Measurements from ENCODE around the gene DCAF10. TPM values are rescaled to one million over a fixed set of nuclear protein-coding genes. Genes with fewer than 3 reads are reported as not detected.

DCAF10 gene
- total and polyA plus RNA-seq, 10 of the 15 experiments (the other 5 are each of a cell fraction or from before 2014, with no cell fraction given), result 3.9 to 21.7 (median 9.8) TPM

DNA sequence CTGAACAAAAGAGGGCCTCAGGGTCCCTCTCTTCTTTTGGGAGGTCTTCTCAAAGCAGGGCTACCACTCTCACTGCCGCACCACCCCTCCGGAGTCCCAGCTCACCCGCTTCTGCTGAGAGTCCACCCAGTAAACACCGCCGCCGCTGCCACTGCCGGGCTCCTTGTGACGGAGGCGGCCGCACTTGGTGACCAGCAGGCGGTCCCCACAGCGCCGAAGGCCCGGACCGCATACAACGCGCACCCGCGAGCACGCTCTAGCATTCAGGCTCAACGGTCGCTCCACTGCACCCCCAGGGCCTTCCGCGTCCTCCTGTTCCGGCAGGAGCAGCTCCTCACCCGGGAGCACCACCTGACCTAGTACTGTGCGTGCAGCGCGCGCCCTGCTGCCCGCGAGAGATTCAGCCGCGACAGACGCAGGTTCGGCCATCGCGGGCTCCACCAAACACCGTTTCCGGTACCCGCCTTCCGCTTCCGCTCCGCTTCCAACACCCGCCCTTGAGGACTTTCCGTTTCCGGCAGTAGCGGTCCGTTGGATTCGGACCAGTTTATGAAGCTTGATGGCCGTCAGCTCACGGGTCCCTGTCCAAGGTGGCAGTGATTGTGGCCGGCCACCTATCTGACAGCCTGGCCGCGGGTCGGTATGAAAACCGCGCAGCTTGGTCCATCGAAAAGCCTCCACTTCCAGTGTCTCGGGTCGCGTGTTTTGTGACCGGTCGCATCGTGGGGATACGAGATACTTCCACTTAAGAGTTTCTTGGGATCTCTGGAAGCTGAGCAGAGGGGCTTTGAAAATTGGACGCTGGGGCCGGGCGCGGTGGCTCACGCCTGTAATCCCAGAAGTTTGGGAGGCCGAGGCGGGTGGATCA is 15.7 kb upstream of the DCAF10 start, which contains the start of gene EXOSC3 (continued):
- TF ChIP-seq, protein P1, sequence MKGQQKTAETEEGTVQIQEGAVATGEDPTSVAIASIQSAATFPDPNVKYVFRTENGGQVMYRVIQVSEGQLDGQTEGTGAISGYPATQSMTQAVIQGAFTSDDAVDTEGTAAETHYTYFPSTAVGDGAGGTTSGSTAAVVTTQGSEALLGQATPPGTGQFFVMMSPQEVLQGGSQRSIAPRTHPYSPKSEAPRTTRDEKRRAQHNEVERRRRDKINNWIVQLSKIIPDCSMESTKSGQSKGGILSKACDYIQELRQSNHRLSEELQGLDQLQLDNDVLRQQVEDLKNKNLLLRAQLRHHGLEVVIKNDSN (IDR thresholded peaks at IDR 0.05; ENCODE audit: borderline replicate concordance, extremely low read length, insufficient read depth, low read depth, low read length), result peak; percentile 51
- TF ChIP-seq NBN (IDR thresholded peaks at IDR 0.05) (peak; percentile 72; the same call in 1 of the 2 replicates), ZNF384 (IDR thresholded peaks at IDR 0.05; ENCODE audit: borderline replicate concordance, low read depth, low read length) (no peak), IKZF2 (IDR thresholded peaks at IDR 0.05) (no peak; a peak in 1 of 4 replicates), TARDBP (IDR thresholded peaks at IDR 0.05; ENCODE audit: borderline replicate concordance) (0 out of 2 replicates have a peak, but pooled peaks have one; percentile 52), MXI1 (IDR thresholded peaks at IDR 0.05; ENCODE audit: low read depth, low read length) (peak; percentile 84), BACH1 (IDR thresholded peaks at IDR 0.05; ENCODE audit: borderline replicate concordance) (0 out of 2 replicates have a peak, but pooled peaks have one; percentile 38), SP1 (IDR thresholded peaks at IDR 0.05; ENCODE audit: low read depth, low read length) (no peak), SIX5 (IDR thresholded peaks at IDR 0.05; ENCODE audit: low read depth, low read length, severe bottlenecking) (peak; percentile 31), TAF1 (IDR thresholded peaks at IDR 0.05; ENCODE audit: borderline replicate concordance, low read depth, low read length) (peak; percentile 93; the same call in 1 of the 2 replicates), POLR2AphosphoS5 (IDR thresholded peaks at IDR 0.05; ENCODE audit: low read length) (peak; percentile 96), GATAD2B (conservative IDR thresholded peaks at IDR 0.05; ENCODE audit: low read depth) (peak; percentile 59; the same call in 1 of the 2 replicates), CBFB (IDR thresholded peaks at IDR 0.05; ENCODE audit: low read depth) (peak; percentile 78), HCFC1 (IDR thresholded peaks at IDR 0.05; ENCODE audit: low read length) (peak; percentile 66), CBX3 (IDR thresholded peaks at IDR 0.05; ENCODE audit: borderline replicate concordance, low read depth) (no peak), ZNF207 (IDR thresholded peaks at IDR 0.05; ENCODE audit: borderline replicate concordance) (peak; percentile 75), NR2F1 (conservative IDR thresholded peaks at IDR 0.05) (peak; percentile 47; the same call in 1 of the 2 replicates)
- TF ChIP-seq, protein P2, sequence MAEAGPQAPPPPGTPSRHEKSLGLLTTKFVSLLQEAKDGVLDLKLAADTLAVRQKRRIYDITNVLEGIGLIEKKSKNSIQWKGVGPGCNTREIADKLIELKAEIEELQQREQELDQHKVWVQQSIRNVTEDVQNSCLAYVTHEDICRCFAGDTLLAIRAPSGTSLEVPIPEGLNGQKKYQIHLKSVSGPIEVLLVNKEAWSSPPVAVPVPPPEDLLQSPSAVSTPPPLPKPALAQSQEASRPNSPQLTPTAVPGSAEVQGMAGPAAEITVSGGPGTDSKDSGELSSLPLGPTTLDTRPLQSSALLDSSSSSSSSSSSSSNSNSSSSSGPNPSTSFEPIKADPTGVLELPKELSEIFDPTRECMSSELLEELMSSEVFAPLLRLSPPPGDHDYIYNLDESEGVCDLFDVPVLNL (IDR thresholded peaks at IDR 0.05; ENCODE audit: low read depth, low read length), result peak; percentile 72
- TF ChIP-seq, protein P3, sequence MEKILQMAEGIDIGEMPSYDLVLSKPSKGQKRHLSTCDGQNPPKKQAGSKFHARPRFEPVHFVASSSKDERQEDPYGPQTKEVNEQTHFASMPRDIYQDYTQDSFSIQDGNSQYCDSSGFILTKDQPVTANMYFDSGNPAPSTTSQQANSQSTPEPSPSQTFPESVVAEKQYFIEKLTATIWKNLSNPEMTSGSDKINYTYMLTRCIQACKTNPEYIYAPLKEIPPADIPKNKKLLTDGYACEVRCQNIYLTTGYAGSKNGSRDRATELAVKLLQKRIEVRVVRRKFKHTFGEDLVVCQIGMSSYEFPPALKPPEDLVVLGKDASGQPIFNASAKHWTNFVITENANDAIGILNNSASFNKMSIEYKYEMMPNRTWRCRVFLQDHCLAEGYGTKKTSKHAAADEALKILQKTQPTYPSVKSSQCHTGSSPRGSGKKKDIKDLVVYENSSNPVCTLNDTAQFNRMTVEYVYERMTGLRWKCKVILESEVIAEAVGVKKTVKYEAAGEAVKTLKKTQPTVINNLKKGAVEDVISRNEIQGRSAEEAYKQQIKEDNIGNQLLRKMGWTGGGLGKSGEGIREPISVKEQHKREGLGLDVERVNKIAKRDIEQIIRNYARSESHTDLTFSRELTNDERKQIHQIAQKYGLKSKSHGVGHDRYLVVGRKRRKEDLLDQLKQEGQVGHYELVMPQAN (conservative IDR thresholded peaks at IDR 0.05), result peak; percentile 84
- TF ChIP-seq, protein P4, sequence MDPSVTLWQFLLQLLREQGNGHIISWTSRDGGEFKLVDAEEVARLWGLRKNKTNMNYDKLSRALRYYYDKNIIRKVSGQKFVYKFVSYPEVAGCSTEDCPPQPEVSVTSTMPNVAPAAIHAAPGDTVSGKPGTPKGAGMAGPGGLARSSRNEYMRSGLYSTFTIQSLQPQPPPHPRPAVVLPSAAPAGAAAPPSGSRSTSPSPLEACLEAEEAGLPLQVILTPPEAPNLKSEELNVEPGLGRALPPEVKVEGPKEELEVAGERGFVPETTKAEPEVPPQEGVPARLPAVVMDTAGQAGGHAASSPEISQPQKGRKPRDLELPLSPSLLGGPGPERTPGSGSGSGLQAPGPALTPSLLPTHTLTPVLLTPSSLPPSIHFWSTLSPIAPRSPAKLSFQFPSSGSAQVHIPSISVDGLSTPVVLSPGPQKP (IDR thresholded peaks at IDR 0.05; ENCODE audit: low read depth, low read length), result peak; percentile 80
- TF ChIP-seq, protein P5, sequence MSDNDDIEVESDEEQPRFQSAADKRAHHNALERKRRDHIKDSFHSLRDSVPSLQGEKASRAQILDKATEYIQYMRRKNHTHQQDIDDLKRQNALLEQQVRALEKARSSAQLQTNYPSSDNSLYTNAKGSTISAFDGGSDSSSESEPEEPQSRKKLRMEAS (IDR thresholded peaks at IDR 0.05; ENCODE audit: low read depth, low read length), result peak; percentile 52
- TF ChIP-seq, protein P6, sequence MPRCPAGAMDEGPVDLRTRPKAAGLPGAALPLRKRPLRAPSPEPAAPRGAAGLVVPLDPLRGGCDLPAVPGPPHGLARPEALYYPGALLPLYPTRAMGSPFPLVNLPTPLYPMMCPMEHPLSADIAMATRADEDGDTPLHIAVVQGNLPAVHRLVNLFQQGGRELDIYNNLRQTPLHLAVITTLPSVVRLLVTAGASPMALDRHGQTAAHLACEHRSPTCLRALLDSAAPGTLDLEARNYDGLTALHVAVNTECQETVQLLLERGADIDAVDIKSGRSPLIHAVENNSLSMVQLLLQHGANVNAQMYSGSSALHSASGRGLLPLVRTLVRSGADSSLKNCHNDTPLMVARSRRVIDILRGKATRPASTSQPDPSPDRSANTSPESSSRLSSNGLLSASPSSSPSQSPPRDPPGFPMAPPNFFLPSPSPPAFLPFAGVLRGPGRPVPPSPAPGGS (IDR thresholded peaks at IDR 0.05; ENCODE audit: borderline replicate concordance, insufficient read depth, low read depth, low read length, poor library complexity, severe bottlenecking), result peak; percentile 23

All from GM12878 (cell line).